HepG2 (cell line): ENCODE measurements around the gene PTPMT1. TPM values are rescaled to one million over a fixed set of nuclear protein-coding genes. Genes with fewer than 3 reads are reported as not detected.

Source experiments
- CBX2 ChIP-seq, 2 experiments: fragments of 200-600 bp in 1 of 2; sonication (generic); formaldehyde crosslinking in 1 of 2; IDR thresholded peaks; 2 replicates each; pipeline versions ENCODE4 v1.7.0 to v1.8.1; 2018 to 2022; ENCODE audit warnings: low read depth in 2 of 2, low read length in 1 of 2, mild to moderate bottlenecking in 1 of 2, missing genetic modification reagents in 1 of 2
- CBX5 ChIP-seq: sonication (generic); formaldehyde crosslinking; IDR thresholded peaks from 2 replicates; pipeline ENCODE4 v1.4.0; 2020; ENCODE audit warnings: missing genetic modification reagents, borderline replicate concordance
- EED ChIP-seq: sonication (generic); formaldehyde crosslinking; IDR thresholded peaks from 2 replicates; pipeline ENCODE4 v1.5.0; 2020; ENCODE audit warnings: mild to moderate bottlenecking, missing genetic modification reagents
- ERF ChIP-seq: IDR thresholded peaks from 2 replicates; pipeline ENCODE4 v1.6.1; 2018; ENCODE audit warnings: missing biosample characterization, missing genetic modification reagents
- FOXA1 ChIP-seq, 2 experiments: fragments of 450-650 bp in 1 of 2; sonication (generic) in 1 of 2; formaldehyde crosslinking in 1 of 2; IDR thresholded peaks; 2 replicates each; pipeline versions ENCODE4 v1.4.0 to v1.6.1; 2016 to 2020; ENCODE audit warnings: missing genetic modification reagents in 1 of 2
- FOXO1 ChIP-seq: sonication (generic); formaldehyde crosslinking; IDR thresholded peaks from 2 replicates; pipeline ENCODE4 v1.4.0; 2020; ENCODE audit warnings: missing genetic modification reagents
- HNRNPUL1 ChIP-seq: fragments of 200-400 bp; formaldehyde crosslinking; IDR thresholded peaks from 2 replicates; pipeline ENCODE4 v1.6.1; 2017; ENCODE audit warnings: low read depth, mild to moderate bottlenecking, low read length, moderate library complexity
- KAT2B ChIP-seq: fragments of 150-350 bp; IDR thresholded peaks from 2 replicates; pipeline ENCODE4 v1.6.1; 2014; ENCODE audit warnings: low read depth, low read length, borderline replicate concordance
- KLF12 ChIP-seq: sonication (generic); formaldehyde crosslinking; IDR thresholded peaks from 2 replicates; pipeline ENCODE4 v1.4.0; 2020; ENCODE audit warnings: missing genetic modification reagents, borderline replicate concordance
- MAFF ChIP-seq: IDR thresholded peaks from 2 replicates; pipeline ENCODE4 v1.6.1; 2011; ENCODE audit warnings: low read depth, low read length, improper control_type of control experiment
- MAZ ChIP-seq, 2 experiments: sonication (generic) in 1 of 2; formaldehyde crosslinking in 1 of 2; IDR thresholded peaks; 2 replicates each; pipeline versions ENCODE4 v1.5.0 to v1.6.1; 2012 to 2020; ENCODE audit warnings: low read depth in 2 of 2, mild to moderate bottlenecking in 2 of 2, borderline replicate concordance in 1 of 2, improper control_type of control experiment in 1 of 2, low read length in 1 of 2, missing genetic modification reagents in 1 of 2, moderate library complexity in 1 of 2
- NR2F1 ChIP-seq, 2 experiments: fragments of 450-650 bp in 1 of 2; formaldehyde crosslinking in 1 of 2; IDR thresholded peaks; 2 replicates each; pipeline versions ENCODE4 v1.5.0 to v1.6.1; 2016 to 2020; ENCODE audit warnings: mild to moderate bottlenecking in 1 of 2, missing compliant biosample characterization in 1 of 2, missing genetic modification reagents in 1 of 2, moderate library complexity in 1 of 2
- PHF20 ChIP-seq: sonication (generic); formaldehyde crosslinking; IDR thresholded peaks from 2 replicates; pipeline ENCODE4 v1.5.0; 2020; ENCODE audit warnings: mild to moderate bottlenecking, missing genetic modification reagents
- ZFP37 ChIP-seq: sonication (generic); formaldehyde crosslinking; IDR thresholded peaks from 2 replicates; pipeline ENCODE4 v1.4.0; 2020; ENCODE audit warnings: missing genetic modification reagents, borderline replicate concordance
- ZFP90 ChIP-seq: sonication (generic); formaldehyde crosslinking; IDR thresholded peaks from 2 replicates; pipeline ENCODE4 v1.8.0; 2022; ENCODE audit warnings: missing genetic modification reagents, mild to moderate bottlenecking, inconsistent platforms, borderline replicate concordance
- ZFX ChIP-seq: sonication (generic); formaldehyde crosslinking; IDR thresholded peaks from 2 replicates; pipeline ENCODE4 v1.4.0; 2020; ENCODE audit warnings: mild to moderate bottlenecking, low read depth, missing genetic modification reagents, moderate library complexity
- ZMAT3 ChIP-seq: sonication (generic); formaldehyde crosslinking; conservative IDR thresholded peaks from 2 replicates; pipeline ENCODE4 v1.7.0; 2021; ENCODE audit warnings: missing genetic modification reagents
- ZNF12 ChIP-seq: sonication (generic); formaldehyde crosslinking; IDR thresholded peaks from 2 replicates; pipeline ENCODE4 v1.5.0; 2020; ENCODE audit warnings: missing genetic modification reagents
- ZNF33B ChIP-seq: sonication (generic); formaldehyde crosslinking; IDR thresholded peaks from 2 replicates; pipeline ENCODE4 v1.5.1; 2020; ENCODE audit warnings: mild to moderate bottlenecking, missing genetic modification reagents
- ZNF761 ChIP-seq: sonication (generic); formaldehyde crosslinking; conservative IDR thresholded peaks from 2 replicates; pipeline ENCODE4 v1.4.0; 2020; ENCODE audit warnings: mild to moderate bottlenecking, missing genetic modification reagents
- ZNF883 ChIP-seq: sonication (generic); formaldehyde crosslinking; IDR thresholded peaks from 2 replicates; pipeline ENCODE4 v1.5.1; 2020; ENCODE audit warnings: mild to moderate bottlenecking, missing genetic modification reagents; ENCODE audit errors: not compliant biosample characterization
- ZSCAN30 ChIP-seq: sonication (generic); formaldehyde crosslinking; IDR thresholded peaks from 2 replicates; pipeline ENCODE4 v1.5.0; 2020; ENCODE audit warnings: mild to moderate bottlenecking, missing genetic modification reagents
- polyA plus RNA-seq, 8 experiments: library from polyadenylated mRNA; depleted of rRNA in 3 of 8; stranded (reverse) in 7 of 8; unstranded in 1 of 8; fragments of >200 nt; fragmentation: Illumina TruSeq in 4 of 8; extraction: Trizol in 4 of 8; gene quantifications; 2 replicates each; pipeline versions ENCODE4 v1.2.1 to v1.2.3, GENCODE V29; 2011 to 2016; ENCODE audit warnings: low read depth in 4 of 8, missing spikeins in 1 of 8, mixed read lengths in 1 of 8; ENCODE audit not compliant: insufficient read depth in 1 of 8
- total RNA-seq, 5 experiments: library from RNA; depleted of rRNA; stranded (reverse); fragments of >200 nt; fragmentation: Illumina TruSeq; extraction: Trizol; gene quantifications; 2 replicates each; pipeline ENCODE4 v1.2.3, GENCODE V29; 2016; ENCODE audit warnings: low read depth in 1 of 5
- TF ChIP-seq, protein P1 (sequence below): sonication (generic); formaldehyde crosslinking; IDR thresholded peaks from 2 replicates; pipeline ENCODE4 v1.8.1; 2023; ENCODE audit warnings: mild to moderate bottlenecking, missing genetic modification reagents, borderline replicate concordance
- TF ChIP-seq, protein P2 (sequence below): sonication (generic); formaldehyde crosslinking; IDR thresholded peaks from 2 replicates; pipeline ENCODE4 v1.4.0; 2020; ENCODE audit warnings: missing genetic modification reagents
- TF ChIP-seq, protein P3 (sequence below): IDR thresholded peaks from 2 replicates; pipeline ENCODE4 v1.6.1; 2016
- TF ChIP-seq, protein P4 (sequence below): sonication (generic); formaldehyde crosslinking; IDR thresholded peaks from 2 replicates; pipeline ENCODE4 v1.8.0; 2022; ENCODE audit warnings: missing genetic modification reagents, mild to moderate bottlenecking, inconsistent platforms, borderline replicate concordance

Gene PTPMT1
- total and polyA plus RNA-seq, 2 of the 13 experiments (the other 11 are each of a cell fraction or from before 2014, with no cell fraction given): 55.6 to 129 TPM

DNA sequence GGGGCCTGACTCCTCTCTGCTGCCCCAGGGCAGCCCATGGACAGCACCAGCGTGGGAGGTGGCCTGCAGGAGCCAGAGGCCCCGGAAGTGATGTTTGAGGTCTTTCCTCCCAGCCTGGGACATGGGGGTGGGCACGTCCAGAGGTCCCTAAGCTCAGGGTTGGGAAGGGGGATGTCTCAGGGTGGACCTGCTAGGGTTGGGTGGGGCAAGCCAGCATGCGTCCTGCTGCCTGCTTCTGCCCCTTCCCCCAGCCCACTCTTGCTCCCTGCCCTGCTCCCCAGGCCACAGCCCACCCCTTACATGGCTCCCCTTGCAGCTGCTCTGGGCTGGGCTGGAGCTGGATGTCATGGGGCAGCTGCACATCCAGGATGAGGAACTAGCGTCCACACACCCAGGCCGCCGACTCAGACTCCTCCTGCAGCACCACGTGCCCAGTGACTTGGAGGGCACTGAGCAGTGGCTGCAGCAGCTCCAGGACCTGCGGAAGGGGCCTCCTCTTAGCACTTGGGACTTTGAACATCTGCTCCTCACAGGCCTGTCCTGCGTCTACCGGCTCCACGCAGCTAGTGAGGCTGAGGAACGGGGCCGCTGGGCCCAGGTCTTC lies 22.4 kb downstream of the PTPMT1 start (continued):
- TF ChIP-seq, protein P1, sequence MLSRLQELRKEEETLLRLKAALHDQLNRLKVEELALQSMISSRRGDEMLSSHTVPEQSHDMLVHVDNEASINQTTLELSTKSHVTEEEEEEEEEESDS (CRISPR knock-in tag): no peak
- TF ChIP-seq ZFX (CRISPR knock-in tag): peak; percentile 70
- TF ChIP-seq HNRNPUL1: no peak
- TF ChIP-seq, protein P2, sequence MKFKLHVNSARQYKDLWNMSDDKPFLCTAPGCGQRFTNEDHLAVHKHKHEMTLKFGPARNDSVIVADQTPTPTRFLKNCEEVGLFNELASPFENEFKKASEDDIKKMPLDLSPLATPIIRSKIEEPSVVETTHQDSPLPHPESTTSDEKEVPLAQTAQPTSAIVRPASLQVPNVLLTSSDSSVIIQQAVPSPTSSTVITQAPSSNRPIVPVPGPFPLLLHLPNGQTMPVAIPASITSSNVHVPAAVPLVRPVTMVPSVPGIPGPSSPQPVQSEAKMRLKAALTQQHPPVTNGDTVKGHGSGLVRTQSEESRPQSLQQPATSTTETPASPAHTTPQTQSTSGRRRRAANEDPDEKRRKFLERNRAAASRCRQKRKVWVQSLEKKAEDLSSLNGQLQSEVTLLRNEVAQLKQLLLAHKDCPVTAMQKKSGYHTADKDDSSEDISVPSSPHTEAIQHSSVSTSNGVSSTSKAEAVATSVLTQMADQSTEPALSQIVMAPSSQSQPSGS: no peak
- no peak for TF ChIP-seq KAT2B
- TF ChIP-seq FOXA1 (IDR thresholded peaks at IDR 0.05): no peak
- TF ChIP-seq FOXA1 (CRISPR knock-in tag; IDR thresholded peaks at IDR 0.05): no peak
- TF ChIP-seq ERF (CRISPR knock-in tag): no peak
- TF ChIP-seq, protein P3, sequence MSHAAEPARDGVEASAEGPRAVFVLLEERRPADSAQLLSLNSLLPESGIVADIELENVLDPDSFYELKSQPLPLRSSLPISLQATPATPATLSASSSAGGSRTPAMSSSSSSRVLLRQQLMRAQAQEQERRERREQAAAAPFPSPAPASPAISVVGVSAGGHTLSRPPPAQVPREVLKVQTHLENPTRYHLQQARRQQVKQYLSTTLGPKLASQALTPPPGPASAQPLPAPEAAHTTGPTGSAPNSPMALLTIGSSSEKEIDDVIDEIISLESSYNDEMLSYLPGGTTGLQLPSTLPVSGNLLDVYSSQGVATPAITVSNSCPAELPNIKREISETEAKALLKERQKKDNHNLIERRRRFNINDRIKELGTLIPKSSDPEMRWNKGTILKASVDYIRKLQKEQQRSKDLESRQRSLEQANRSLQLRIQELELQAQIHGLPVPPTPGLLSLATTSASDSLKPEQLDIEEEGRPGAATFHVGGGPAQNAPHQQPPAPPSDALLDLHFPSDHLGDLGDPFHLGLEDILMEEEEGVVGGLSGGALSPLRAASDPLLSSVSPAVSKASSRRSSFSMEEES (CRISPR knock-in tag): no peak
- 0 out of 2 replicates have a peak, but pooled peaks have one; percentile 40 for TF ChIP-seq ZNF12 (CRISPR knock-in tag)
- TF ChIP-seq CBX5 (CRISPR knock-in tag): no peak; the same call in 1 of the 2 replicates
- no peak for TF ChIP-seq KLF12
- TF ChIP-seq ZFP37 (CRISPR knock-in tag): no peak
- TF ChIP-seq ZFP90: peak; percentile 34; the same call in 1 of the 2 replicates
- TF ChIP-seq MAFF: no peak
- TF ChIP-seq ZNF761 (CRISPR knock-in tag): 0 out of 2 replicates have a peak, but pooled peaks have one; percentile 26
- TF ChIP-seq MAZ (IDR thresholded peaks at IDR 0.05; ENCODE audit: borderline replicate concordance, low read depth, low read length): no peak
- peak; percentile 62; the same call in 1 of the 2 replicates for TF ChIP-seq MAZ (CRISPR knock-in tag; IDR thresholded peaks at IDR 0.05; ENCODE audit: low read depth)
- TF ChIP-seq, protein P4, sequence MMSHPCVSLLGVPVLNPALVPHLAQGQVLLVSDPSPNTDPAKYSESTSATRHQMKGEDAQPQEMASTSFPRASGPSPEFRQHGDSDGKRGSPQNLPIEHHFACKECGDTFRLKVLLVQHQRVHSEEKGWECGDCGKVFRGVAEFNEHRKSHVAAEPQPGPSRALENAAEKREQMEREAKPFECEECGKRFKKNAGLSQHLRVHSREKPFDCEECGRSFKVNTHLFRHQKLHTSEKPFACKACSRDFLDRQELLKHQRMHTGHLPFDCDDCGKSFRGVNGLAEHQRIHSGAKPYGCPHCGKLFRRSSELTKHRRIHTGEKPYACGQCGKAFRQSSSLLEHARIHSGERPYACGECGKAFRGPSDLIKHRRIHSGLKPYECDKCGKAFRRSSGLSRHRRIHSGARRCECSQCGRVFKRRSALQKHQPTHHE: no peak
- TF ChIP-seq ZNF33B (CRISPR knock-in tag): no peak
- no peak for TF ChIP-seq NR2F1 (CRISPR knock-in tag; IDR thresholded peaks at IDR 0.05)
- TF ChIP-seq CBX2 (IDR thresholded peaks at IDR 0.05; ENCODE audit: low read depth, low read length): no peak
- no peak for TF ChIP-seq CBX2 (CRISPR knock-in tag; IDR thresholded peaks at IDR 0.05; ENCODE audit: low read depth)
- 0 out of 2 replicates have a peak, but pooled peaks have one; percentile 50 for TF ChIP-seq EED (CRISPR knock-in tag)
- 0 out of 2 replicates have a peak, but pooled peaks have one; percentile 29 for TF ChIP-seq ZMAT3 (CRISPR knock-in tag)
- peak; percentile 40 for TF ChIP-seq ZNF883 (CRISPR knock-in tag)
- no peak; the same call in 1 of the 2 replicates for TF ChIP-seq PHF20 (CRISPR knock-in tag)
- TF ChIP-seq FOXO1 (CRISPR knock-in tag): no peak
- TF ChIP-seq ZSCAN30: no peak
